TTC549 (cell line): Measurements from ENCODE around the gene TBX1.

ENCODE experiments used
- FAIRE-seq: peaks from 2 replicates; lab custom pipeline; 2012; peaks lifted over from hg19 to GRCh38; lab: Jason Lieb, UNC

The TBX1 gene

DNA sequence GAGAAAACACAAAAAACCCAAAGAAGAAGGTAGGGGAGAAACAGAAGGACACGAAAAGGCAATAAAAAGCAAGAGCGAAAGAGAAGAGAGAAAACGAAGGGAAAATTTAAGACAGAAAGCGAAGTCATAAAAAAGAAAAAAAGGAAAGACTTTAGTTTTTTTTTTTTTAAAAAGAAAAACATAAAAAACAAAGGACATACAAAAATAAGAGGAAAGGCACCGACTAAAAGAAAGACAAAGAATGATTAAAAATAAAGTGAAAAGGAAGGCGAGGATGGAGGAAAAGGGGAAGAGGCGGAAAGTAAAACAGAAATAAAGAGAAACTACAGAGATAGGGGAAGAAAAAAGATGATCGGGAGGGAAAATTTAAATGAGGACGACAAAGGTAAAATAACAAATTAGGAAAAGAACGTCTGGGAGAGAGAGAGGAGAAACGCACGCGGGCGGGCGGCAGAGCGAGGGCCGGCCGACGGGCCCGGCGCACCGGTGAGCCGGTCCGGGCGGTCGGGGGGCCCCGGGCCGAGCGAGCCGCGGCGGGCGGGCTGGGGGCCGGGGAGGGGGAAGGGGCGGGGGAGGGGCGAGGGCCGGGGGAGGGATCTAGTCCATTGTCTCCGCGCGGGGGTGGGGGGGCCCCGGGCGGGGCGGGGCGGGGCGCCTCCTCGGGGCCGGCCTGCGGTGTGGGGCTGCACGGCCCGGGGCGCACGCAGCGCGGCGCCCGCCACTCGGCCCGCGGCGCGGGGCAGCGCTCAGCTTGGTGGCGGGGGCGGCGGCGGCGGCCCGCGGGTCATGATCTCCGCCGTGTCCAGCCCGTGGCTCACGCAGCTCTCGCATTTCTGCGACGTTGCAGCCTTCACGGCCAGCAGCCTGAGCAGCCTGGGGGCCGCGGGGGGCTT lies at the start of gene TBX1:
TSS of gene TBX1 (plus strand) at position 721 of the 893 bp plus-strand sequence. CDS start at position 787, 66 bp downstream.
- FAIRE-seq = no peak

GRCh38 chr22:19713245-19713644 lies 47.3 kb upstream of the TBX1 start:
- no peak for FAIRE-seq

GRCh38 chr22:19713650-19714311 lies 46.8 kb upstream of the TBX1 start:
- FAIRE-seq = no peak

DNA sequence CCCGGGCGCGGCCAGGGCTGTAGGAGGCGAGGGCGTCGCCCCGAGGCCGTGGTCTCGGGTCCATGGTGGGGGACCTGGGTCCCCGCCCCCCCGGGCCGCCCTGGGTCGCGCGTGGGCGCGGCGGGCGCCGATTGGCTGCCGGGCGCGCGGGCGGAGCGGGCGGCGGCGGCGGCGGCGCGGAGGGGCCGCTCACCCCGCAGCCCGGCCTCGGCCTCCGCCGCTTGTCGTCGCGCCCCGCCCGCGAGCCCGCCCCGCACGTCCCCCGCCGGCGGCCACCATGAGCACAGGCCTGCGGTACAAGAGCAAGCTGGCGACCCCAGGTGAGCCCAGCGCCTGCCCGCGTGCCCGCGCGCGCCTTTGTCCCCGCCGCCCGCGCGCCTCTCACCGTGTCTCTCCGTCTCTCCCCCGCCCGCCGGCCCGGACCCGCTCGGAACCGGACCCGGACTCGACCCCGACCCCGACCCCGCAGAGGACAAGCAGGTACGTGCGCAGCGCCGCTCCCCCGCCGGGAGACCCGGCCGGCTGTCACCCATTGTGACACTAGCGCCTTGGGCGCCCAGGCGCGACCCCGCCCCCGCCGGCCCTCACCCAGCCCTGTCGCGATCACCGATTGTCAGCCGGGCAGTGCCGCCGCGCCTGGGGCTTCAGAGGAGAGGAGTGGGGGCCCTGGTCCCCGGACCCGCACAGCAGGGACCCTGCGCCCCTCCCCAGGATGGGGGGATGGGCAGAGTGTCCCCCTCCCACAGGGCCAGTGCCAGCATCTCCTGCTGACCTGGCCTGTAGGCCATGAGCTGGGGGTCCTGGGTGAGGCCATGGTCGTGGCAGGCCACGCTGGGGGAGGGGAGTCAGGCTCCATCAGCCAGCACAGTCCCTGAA lies 46.0 kb upstream of the TBX1 start, which contains the start of gene SEPTIN5:
TSS of gene SEPTIN5 (plus strand) at position 192 of the 876 bp plus-strand sequence. CDS start at position 278, 86 bp downstream.
- no peak for FAIRE-seq

- no peak for FAIRE-seq
These were observed 45.2 kb upstream of the TBX1 start for GRCh38 chr22:19715188-19715930.

DNA sequence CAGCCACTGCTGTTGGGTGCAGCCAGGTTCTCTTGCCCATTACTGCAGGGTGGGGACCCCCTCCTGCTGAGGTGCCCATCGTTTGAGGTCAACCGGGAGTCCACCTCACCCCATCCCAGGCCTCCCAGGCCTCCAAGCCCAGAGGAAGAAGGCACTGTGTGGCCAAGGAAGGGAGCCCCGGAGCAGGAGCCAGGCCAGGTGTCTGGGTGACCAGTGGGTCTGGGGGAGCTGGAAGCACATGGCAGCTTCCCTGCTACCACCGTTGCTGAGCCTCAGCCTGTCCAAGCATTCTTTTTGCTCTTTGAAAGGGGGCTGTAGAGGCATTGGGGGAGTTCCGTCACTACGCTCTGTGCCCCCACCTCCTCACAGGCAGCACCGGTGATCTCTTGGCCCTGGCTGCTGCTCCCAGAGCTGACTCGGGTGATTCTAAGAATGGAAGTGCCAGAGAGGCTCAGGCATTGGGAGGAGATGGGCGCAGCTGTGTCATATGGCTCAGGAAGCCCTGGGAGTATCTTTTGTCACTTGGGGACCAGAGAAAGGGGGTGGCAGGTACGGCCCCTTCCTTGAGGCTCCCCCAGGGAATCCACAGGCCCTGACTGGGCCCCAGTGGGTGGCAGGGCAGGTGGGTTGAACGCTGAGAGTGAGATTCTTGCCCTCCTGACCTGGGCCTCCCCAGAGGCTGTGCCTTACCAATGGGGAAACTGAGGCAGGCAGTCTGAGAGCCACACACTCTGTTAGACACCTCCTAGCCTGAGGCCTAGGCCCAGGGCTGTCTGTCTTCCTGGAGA lies 44.3 kb upstream of the TBX1 start:
- no peak for FAIRE-seq

DNA sequence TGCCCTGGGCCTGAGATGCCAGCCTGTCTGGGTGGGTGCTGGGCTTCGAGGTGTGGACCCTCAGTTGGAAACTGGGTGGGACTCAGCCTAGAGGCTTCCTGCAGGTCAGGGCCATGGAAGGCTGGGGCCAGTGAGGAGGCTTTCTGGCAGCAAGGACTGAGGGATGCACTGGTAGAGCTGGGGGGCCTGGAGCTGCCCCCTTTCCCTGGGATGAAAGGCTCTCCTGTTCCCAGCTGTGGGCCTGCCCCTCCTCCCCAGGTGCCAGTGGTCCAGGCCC lies 43.8 kb upstream of the TBX1 start:
- FAIRE-seq = no peak

- FAIRE-seq = no peak
These were observed 43.4 kb upstream of the TBX1 start for GRCh38 chr22:19717181-19717580.

DNA sequence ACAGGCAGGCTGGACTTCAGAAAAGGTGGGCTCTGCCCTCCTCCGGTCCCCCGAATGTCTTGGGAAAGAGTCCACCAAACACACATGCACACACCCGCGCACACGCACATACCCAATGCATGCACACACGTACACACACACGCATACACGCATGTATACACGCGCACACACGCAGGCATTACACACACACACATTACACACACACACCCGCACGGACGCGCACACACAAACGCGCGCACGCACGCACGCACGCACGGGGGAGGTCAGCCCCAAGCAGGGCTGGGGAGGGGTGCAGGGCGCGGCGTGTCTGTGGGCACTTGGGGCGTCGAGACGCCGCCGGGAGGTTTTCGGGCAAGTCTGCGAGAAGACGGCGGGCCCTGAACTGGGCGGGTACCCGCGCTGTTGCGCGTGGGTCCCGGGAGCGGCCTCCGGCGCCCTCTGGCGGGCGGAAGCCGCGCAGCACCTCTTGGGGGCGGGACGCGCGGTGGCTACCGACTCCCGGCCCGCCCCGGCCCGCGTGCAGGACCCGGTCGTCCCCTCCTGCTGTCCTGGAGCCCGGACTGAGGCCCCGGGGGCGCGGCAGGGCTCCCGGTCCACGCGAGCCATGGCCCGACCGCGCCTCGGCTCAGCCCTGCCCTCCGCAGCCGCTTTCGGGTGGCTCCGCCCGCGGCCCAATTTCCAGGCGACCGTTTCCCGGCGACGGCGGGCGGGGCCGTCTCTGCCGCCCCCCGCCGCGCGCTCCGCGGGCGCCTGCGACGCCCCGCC lies 42.7 kb upstream of the TBX1 start:
- no peak for FAIRE-seq

DNA sequence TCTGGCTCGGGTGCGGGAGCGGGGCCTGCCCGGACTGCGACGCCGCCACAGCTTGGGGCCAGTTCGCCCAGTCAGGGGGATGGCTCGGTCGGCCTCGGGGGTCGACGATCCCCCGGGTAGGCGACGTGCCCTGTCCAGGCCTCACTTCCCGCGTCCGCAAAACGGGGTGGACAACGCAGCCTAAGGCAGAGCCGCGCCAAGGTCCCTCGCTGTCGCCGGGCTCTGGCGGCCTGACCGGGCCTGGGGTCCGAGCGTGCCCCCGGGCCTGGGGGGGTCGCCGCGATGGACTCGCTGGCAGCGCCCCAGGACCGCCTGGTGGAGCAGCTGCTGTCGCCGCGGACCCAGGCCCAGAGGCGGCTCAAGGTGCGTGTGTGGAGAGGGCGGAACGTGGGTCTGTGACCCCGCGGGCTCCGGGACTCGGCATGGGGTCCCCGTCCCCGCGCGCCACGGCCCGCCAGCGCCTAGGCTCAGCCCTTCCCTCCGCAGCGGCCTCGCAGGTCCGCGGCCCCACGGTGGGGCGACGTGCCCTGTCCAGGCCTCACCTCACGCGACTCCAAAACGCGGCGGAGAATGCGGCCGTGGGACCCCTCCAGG lies 42.0 kb upstream of the TBX1 start:
- no peak for FAIRE-seq

- FAIRE-seq = no peak
These were observed 41.5 kb upstream of the TBX1 start for GRCh38 chr22:19719050-19719482.

- FAIRE-seq = no peak
These were observed 41.0 kb upstream of the TBX1 start for GRCh38 chr22:19719488-19720021.

DNA sequence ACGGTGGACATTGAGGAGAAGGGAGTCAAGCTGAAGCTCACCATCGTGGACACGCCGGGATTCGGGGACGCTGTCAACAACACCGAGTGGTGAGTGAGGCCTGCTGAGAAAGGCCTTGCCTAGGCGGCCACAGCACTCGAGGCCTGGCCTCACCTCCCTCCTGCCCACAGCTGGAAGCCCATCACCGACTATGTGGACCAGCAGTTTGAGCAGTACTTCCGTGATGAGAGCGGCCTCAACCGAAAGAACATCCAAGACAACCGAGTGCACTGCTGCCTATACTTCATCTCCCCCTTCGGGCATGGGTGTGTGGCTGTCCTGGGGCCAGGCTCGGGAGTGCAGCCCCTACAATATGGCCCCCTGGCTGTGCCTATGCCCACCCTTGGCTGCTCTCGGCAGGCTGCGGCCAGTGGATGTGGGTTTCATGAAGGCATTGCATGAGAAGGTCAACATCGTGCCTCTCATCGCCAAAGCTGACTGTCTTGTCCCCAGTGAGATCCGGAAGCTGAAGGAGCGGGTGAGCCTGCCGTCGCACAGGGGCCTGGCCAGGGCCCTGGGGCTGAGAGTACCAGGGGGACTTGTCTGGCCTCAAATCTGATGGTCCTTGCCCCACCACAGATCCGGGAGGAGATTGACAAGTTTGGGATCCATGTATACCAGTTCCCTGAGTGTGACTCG lies 40.3 kb upstream of the TBX1 start:
- no peak for FAIRE-seq

GRCh38 chr22:19720999-19721329 lies 39.6 kb upstream of the TBX1 start:
- FAIRE-seq = no peak

GRCh38 chr22:19721330-19722177 lies 39.0 kb upstream of the TBX1 start:
- no peak for FAIRE-seq

GRCh38 chr22:19722178-19722981 lies 38.2 kb upstream of the TBX1 start:
- no peak for FAIRE-seq

DNA sequence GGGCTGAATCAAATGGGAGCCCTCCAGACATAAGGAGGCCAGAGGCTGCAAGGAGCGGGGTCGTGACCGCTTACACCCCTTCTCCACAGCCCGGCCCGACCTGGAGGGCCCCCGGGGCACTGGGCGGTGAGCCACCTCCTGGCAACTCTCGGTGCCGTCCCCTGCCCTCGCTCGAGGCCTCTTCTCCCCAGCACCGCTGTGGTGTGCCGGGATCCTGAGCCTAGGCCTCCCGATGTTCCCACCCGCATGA lies 37.7 kb upstream of the TBX1 start:
- no peak for FAIRE-seq
